H9 (cell line): ENCODE data around the gene MGRN1. TPM values are rescaled to one million over a fixed set of nuclear protein-coding genes. Genes with fewer than 3 reads are reported as not detected.

Experiments used
- DNase-seq: peaks from one replicate; pipeline ENCODE4 v3.0.0-alpha.2; 2017
- H2AFZ ChIP-seq: one replicate; pipeline ENCODE4 v1.6.1; 2013; ENCODE audit warnings: mild to moderate bottlenecking, low read length, control low read depth, moderate library complexity
- H2AK5ac ChIP-seq: 2 replicates; pipeline ENCODE4 v1.6.1; 2013; ENCODE audit warnings: low read length, control low read depth, mixed read lengths; ENCODE audit not compliant: insufficient read length
- H2BK120ac ChIP-seq: one replicate; pipeline ENCODE4 v1.6.1; 2013; ENCODE audit warnings: low read depth, mild to moderate bottlenecking, low read length, control low read depth, inconsistent platforms; ENCODE audit not compliant: poor library complexity, severe bottlenecking
- H2BK12ac ChIP-seq: 2 replicates; pipeline ENCODE4 v1.6.1; 2013; ENCODE audit warnings: low read length, control low read depth, mixed read lengths, low read depth; ENCODE audit not compliant: insufficient read length
- H2BK15ac ChIP-seq: 2 replicates; pipeline ENCODE4 v1.6.1; 2013; ENCODE audit warnings: low read depth, low read length, control low read depth
- H2BK20ac ChIP-seq: one replicate; pipeline ENCODE4 v1.6.1; 2013; ENCODE audit warnings: low read depth, mild to moderate bottlenecking, low read length, control low read depth, inconsistent platforms; ENCODE audit not compliant: poor library complexity, severe bottlenecking
- H2BK5ac ChIP-seq: 2 replicates; pipeline ENCODE4 v1.6.1; 2013; ENCODE audit warnings: low read length, control low read depth, mixed read lengths; ENCODE audit not compliant: insufficient read length
- H3K14ac ChIP-seq: 2 replicates; pipeline ENCODE4 v1.6.1; 2013; ENCODE audit warnings: low read length, control low read depth; ENCODE audit not compliant: insufficient read depth
- H3K18ac ChIP-seq: 2 replicates; pipeline ENCODE4 v1.6.1; 2013; ENCODE audit warnings: low read depth, mild to moderate bottlenecking, mixed read lengths, low read length, control low read depth; ENCODE audit not compliant: insufficient read length
- H3K23ac ChIP-seq: 2 replicates; pipeline ENCODE4 v1.6.1; 2013; ENCODE audit warnings: low read length, control low read depth, mixed read lengths, low read depth; ENCODE audit not compliant: insufficient read length
- H3K23me2 ChIP-seq: 2 replicates; pipeline ENCODE4 v1.6.1; 2013; ENCODE audit warnings: low read depth, mild to moderate bottlenecking, mixed read lengths, low read length, control low read depth; ENCODE audit not compliant: insufficient read length, poor library complexity, severe bottlenecking
- H3K27ac ChIP-seq: 2 replicates; pipeline ENCODE4 v1.5.1; 2013; ENCODE audit warnings: low read length, control low read depth, mixed read lengths, low read depth; ENCODE audit not compliant: insufficient read length
- H3K27me3 ChIP-seq: 2 replicates; pipeline ENCODE4 v1.6.1; 2013; ENCODE audit warnings: low read length, control low read depth, inconsistent platforms; ENCODE audit not compliant: insufficient read depth
- H3K4ac ChIP-seq: 2 replicates; pipeline ENCODE4 v1.6.1; 2013; ENCODE audit warnings: low read depth, mild to moderate bottlenecking, control low read depth, inconsistent platforms, low read length, moderate library complexity
- H3K4me1 ChIP-seq: 2 replicates; pipeline ENCODE4 v1.6.1; 2013; ENCODE audit warnings: low read length, control low read depth, inconsistent platforms; ENCODE audit not compliant: insufficient read depth
- H3K4me2 ChIP-seq: 2 replicates; pipeline ENCODE4 v1.6.1; 2013; ENCODE audit warnings: low read length, control low read depth, mixed read lengths; ENCODE audit not compliant: insufficient read length, insufficient read depth
- H3K56ac ChIP-seq: 2 replicates; pipeline ENCODE4 v1.6.1; 2013; ENCODE audit warnings: low read depth, mild to moderate bottlenecking, mixed read lengths, low read length, control low read depth; ENCODE audit not compliant: insufficient read length
- H3K79me1 ChIP-seq: 2 replicates; pipeline ENCODE4 v1.6.1; 2013; ENCODE audit warnings: low read depth, mild to moderate bottlenecking, moderate library complexity, low read length, control low read depth, inconsistent platforms; ENCODE audit not compliant: insufficient read depth, poor library complexity, severe bottlenecking
- H3K79me2 ChIP-seq: 2 replicates; pipeline ENCODE4 v1.6.1; 2013; ENCODE audit warnings: low read length, control low read depth, inconsistent platforms; ENCODE audit not compliant: insufficient read depth
- H3K9ac ChIP-seq: 2 replicates; pipeline ENCODE4 v1.6.1; 2013; ENCODE audit warnings: low read length, control low read depth, mixed read lengths; ENCODE audit not compliant: insufficient read length; ENCODE audit errors: extremely low read depth
- H3K9me3 ChIP-seq: one replicate; pipeline ENCODE4 v1.6.1; 2013; ENCODE audit warnings: low read depth, low read length, inconsistent platforms; ENCODE audit not compliant: control insufficient read depth
- H3T11ph ChIP-seq: one replicate; pipeline ENCODE4 v1.6.1; 2013; ENCODE audit warnings: mild to moderate bottlenecking, low read length, control low read depth, inconsistent platforms
- H4K20me1 ChIP-seq: one replicate; pipeline ENCODE4 v1.6.1; 2013; ENCODE audit not compliant: control insufficient read depth, insufficient read length, insufficient read depth
- H4K5ac ChIP-seq: 2 replicates; pipeline ENCODE4 v1.6.1; 2013; ENCODE audit warnings: low read depth, mild to moderate bottlenecking, mixed read lengths, low read length, control low read depth; ENCODE audit not compliant: insufficient read length
- H4K8ac ChIP-seq: replicated peaks from 2 replicates; pipeline ENCODE4 v1.6.1; 2013; ENCODE audit warnings: low read length, control low read depth, mixed read lengths, low read depth; ENCODE audit not compliant: insufficient read length
- H4K91ac ChIP-seq: 2 replicates; pipeline ENCODE4 v1.6.1; 2013; ENCODE audit warnings: low read depth, mild to moderate bottlenecking, moderate library complexity, mixed read lengths, low read length, control low read depth; ENCODE audit not compliant: insufficient read length
- H3K27ac Mint-ChIP-seq, 3 experiments: 2 replicates in 2 of 3; 3 replicates in 1 of 3; pipeline ENCODE4 v1.8.0; 2020 to 2021; ENCODE audit warnings: mixed read lengths in 3 of 3, mild to moderate bottlenecking in 1 of 3, moderate library complexity in 1 of 3
- H3K27me3 Mint-ChIP-seq: 2 replicates; pipeline ENCODE4 v1.8.0; 2021; ENCODE audit warnings: low read depth, mild to moderate bottlenecking, moderate library complexity, mixed read lengths
- H3K36me3 Mint-ChIP-seq, 3 experiments: 2 replicates in 2 of 3; 3 replicates in 1 of 3; pipeline ENCODE4 v1.8.0; 2020 to 2021; ENCODE audit warnings: low read depth in 3 of 3, mixed read lengths in 3 of 3; ENCODE audit not compliant: insufficient read depth in 1 of 3
- H3K4me1 Mint-ChIP-seq, 2 experiments: 2 replicates each; pipeline ENCODE4 v1.8.0; 2020; ENCODE audit warnings: mixed read lengths in 2 of 2
- H3K4me3 Mint-ChIP-seq, 2 experiments: 2 replicates in 1 of 2; 3 replicates in 1 of 2; pipeline ENCODE4 v1.8.0; 2020 to 2021; ENCODE audit warnings: mild to moderate bottlenecking in 2 of 2, mixed read lengths in 2 of 2, moderate library complexity in 1 of 2
- H3K9me3 Mint-ChIP-seq, 2 experiments: 2 replicates in 1 of 2; 3 replicates in 1 of 2; pipeline ENCODE4 v1.8.0; 2020; ENCODE audit warnings: mild to moderate bottlenecking in 2 of 2, mixed read lengths in 2 of 2, moderate library complexity in 1 of 2
- CTCF ChIP-seq: fragments of 200-600 bp; sonication (generic); conservative IDR thresholded peaks from 3 replicates; pipeline ENCODE4 v1.8.0; 2021; ENCODE audit warnings: antibody characterized with exemption, mild to moderate bottlenecking
- WGBS: extraction: QIAGEN DNeasy Blood & Tissue Kit; methylation state at CpG from one replicate; pipeline ENCODE4 v1.1.7; 2013; ENCODE audit warnings: missing lambda C conversion rate, low lambda C conversion rate, mixed read lengths; ENCODE audit not compliant: insufficient read length; ENCODE audit errors: extremely low coverage; 5-methylcytosine and 5-hydroxymethylcytosine counted together
- total RNA-seq: library from RNA; stranded (reverse); gene quantifications from 2 replicates; pipeline ENCODE4 v1.2.1, GENCODE V29; 2021

The MGRN1 gene
- total RNA-seq, 1 experiment from 2014 or later = 91.6 TPM

- no peak overlapping the region for H3K4me2 ChIP-seq
- H3K27me3 Mint-ChIP-seq = no peaks in the 10 kb centered on the region
- H3K9me3 Mint-ChIP-seq = no peaks in the 10 kb centered on the region
- no peak overlapping the region for H3K56ac ChIP-seq
- H3K27me3 ChIP-seq = no peaks in the 10 kb centered on the region
- H2AK5ac ChIP-seq = no peak overlapping the region
- no peaks in the 10 kb centered on the region for H4K20me1 ChIP-seq
- H3K18ac ChIP-seq = no peak overlapping the region
- peaks cover 2 to 8% of the 10 kb centered on the region in 2 experiments; a peak in 3 of 4 replicates for H3K4me1 Mint-ChIP-seq
- H3K79me1 ChIP-seq = no peaks in the 10 kb centered on the region
- no peak overlapping the region for H3K27ac Mint-ChIP-seq
- H3K79me2 ChIP-seq = no peaks in the 10 kb centered on the region
- no peaks in the 10 kb centered on the region; the same call in 1 of the 2 replicates for H3K4me1 ChIP-seq
- no peak overlapping the region for H3K4ac ChIP-seq
- no peak overlapping the region for H2BK20ac ChIP-seq
- no peak overlapping the region for H2BK120ac ChIP-seq
- WGBS = no CpG with 5 or more reads among the region's 6 CpGs
- no peak overlapping the region for H2BK5ac ChIP-seq
- no peak overlapping the region for H4K5ac ChIP-seq
- no peak overlapping the region for H3K14ac ChIP-seq
- no peak for DNase-seq
- no peak overlapping the region for H4K8ac ChIP-seq
- no peaks in the 10 kb centered on the region for H3K9me3 ChIP-seq
- no peak overlapping the region for H3T11ph ChIP-seq
- no peak overlapping the region for H2BK15ac ChIP-seq
- H3K4me3 Mint-ChIP-seq = no peak overlapping the region
- H3K9ac ChIP-seq = no peak overlapping the region
- H3K36me3 Mint-ChIP-seq = peaks cover 2 to 30% (median 6%) of the 10 kb centered on the region in 3 experiments; a peak in 5 of 7 replicates
- H3K27ac ChIP-seq = no peak overlapping the region
- H2BK12ac ChIP-seq = no peak overlapping the region
- H4K91ac ChIP-seq = no peak overlapping the region
- TF ChIP-seq CTCF = no peak
- no peaks in the 10 kb centered on the region for H3K23me2 ChIP-seq
- no peak overlapping the region for H3K23ac ChIP-seq
- no peak overlapping the region for H2AFZ ChIP-seq
These were observed 54.0 kb downstream of the MGRN1 start for GRCh38 chr16:4678596-4678995.
